GM10266 (cell line): Measurements from ENCODE around the gene NOC4L.

Experiments used
- DNase-seq: peaks from one replicate; pipeline ENCODE4 v3.0.0; 2012; ENCODE audit errors: extremely low spot score
- CTCF ChIP-seq: IDR thresholded peaks from 2 replicates; pipeline ENCODE4 v1.5.1; 2012; ENCODE audit warnings: mild to moderate bottlenecking, low read depth; ENCODE audit not compliant: control insufficient read depth, insufficient read depth; ENCODE audit errors: missing control alignments

The NOC4L gene

DNA sequence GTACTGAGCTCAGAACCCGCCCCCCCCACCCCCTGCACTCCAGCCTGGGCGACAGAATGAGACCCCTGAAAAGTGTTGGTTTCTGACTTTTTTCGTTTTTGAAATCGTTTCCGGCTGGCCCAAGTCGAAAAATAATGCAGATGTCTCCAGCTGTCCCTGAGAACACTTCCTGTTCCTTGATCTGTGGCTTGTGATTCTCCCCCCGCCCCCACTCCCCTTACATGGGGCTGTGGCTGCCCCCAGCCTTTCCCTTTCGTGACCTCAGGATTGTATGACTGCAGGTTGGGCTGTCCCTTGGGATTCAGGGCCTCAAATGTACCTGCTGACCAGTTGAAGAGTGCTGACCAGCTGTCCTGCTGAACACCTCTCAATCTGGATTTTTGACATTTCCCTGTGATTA lies 34.1 kb downstream of the NOC4L start:
- no peak for TF ChIP-seq CTCF
- DNase-seq = no peak

GRCh38 chr12:132178801-132179401 lies 34.6 kb downstream of the NOC4L start:
- no peak for TF ChIP-seq CTCF
- DNase-seq = no peak

DNA sequence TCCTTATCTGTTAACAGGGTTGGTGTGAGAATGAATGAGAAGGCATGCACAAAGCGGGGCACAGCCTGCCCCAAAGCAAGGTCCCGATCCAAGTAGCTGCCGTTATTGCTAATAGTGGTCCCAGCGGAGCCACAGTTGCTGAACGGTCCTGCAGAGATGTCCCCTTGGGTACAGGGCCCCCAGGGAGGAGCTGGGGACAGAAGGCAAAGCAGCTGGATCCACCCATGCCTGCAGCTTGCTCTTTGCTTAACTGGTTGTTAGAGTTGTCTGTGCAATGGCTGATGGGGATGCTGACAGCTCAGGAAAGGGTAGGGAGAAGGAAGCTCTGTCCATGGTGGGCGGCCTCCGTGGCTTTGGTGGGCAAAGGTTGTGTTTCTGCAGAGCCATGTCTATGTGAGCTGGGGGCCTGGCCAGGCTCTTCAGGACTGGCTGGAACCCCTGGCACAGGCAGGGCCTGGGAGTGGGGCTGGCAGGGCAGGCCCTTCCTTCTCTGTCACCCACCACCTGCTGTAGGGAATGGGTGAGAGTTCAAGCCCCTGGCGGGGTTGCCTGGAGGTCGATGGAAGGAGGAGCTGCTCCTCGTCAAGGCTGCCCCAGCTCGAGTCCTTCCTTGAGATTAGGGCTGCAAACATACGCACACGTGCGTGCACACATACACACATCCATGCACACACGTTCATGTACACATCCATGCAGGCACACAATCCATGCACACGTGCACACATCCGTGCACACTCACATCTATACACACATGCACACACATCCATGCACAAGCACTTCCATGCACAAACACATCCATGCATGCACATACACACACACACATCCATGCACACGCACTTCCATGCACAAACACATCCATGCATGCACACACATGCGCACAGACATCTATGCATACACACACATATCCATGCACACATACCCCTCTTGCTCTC lies 35.4 kb downstream of the NOC4L start:
- TF ChIP-seq CTCF = no peak
- no peak for DNase-seq

DNA sequence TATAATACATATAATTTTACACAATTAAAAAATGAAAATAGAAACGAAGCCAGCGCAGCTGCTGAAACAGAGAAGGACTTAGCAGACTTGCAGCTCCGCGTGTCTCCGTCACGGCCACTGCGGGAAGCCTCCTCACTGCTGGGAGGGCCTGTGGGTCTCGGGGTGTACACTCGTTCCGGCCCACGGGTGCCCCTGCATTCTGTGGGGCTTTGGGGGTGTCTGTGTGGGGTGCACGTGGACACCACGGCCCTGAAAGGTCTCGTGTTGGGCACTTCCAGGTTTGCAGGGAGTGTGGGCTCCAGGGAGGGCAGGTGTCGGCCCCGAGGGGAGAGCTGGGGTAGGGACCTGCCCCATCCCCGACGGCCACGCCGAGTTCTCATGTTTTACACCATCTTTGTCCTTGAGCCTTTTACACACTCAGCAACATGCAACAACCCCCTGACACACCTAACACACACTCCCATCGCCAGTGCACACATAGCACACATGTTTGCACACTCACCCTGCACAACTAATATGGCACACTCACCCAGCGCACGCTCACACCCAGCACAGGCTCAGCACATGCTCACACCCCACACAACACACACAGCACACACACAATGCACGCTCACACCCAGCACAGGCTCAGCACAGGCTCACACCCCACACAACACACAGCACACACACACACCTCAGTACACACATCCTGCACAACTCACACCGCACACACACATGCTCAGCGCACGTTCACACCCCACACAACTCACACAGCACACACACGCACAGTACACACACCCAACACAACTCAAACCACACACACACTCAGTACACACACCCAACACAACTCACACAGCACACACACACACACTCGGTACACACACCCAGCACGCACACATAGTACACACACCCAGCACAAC lies 36.6 kb downstream of the NOC4L start:
- TF ChIP-seq CTCF = no peak
- no peak for DNase-seq

DNA sequence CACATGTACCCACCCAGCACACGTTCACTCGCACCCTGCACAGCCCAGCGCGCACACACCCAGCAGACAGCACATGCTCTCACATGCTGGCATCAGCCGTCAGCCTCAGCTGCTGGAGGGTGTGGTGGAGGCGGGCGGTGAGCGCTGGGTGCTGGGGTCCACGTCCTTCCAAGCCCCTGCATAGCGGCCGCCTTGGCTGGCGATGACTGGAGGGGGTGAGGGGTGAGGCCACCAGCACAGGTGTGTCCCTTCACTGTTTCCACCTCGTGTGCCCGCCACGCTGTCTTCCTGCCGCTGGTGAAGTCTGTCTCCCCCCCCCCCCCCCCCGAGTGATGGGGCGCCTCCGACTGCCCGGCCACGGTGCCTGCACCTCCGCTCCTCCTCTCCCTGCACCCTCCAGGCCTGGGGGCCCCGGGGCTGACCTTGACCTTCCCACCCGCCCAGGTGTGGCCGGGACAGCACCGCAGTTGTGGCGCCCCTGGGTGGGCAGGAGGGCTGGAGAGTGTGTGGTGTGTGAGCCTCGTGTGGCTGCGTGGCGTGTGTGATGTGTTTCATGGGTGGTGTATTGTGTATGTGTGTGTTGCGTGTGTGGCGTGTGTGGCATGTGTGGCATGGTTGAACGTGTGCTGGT lies 37.4 kb downstream of the NOC4L start:
- no peak for TF ChIP-seq CTCF
- DNase-seq = no peak

DNA sequence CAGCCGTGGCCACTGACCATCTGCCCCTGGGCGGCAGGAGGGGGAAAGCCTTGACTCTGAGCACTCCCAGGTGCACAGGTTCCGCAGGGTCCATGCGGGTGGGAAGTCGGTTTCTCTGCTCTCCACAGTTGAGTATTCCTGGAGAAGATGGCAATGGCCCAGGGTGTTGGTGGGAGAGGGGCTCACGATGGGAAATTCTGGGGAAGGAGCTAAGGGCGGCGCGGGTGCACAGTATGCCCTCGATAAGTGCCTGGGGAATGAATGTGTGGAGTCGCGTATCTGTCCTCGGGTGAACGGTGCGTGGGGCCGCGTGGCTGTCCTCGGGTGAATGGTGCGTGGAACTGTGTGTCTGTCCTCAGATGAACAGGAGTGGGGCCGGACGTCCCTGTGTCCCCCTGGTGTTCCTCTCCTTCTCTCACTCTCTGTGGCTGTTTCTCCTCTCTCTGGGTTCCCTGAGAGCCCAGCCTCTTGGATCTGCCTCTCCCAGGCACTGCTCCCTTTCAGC lies 38.0 kb downstream of the NOC4L start:
- no peak for TF ChIP-seq CTCF
- DNase-seq = no peak
